HepG2 (cell line): ENCODE results near the gene CPEB3. TPM values are rescaled to one million over a fixed set of nuclear protein-coding genes. Genes with fewer than 3 reads are reported as not detected.

ENCODE experiments used
- ARID5B ChIP-seq: IDR thresholded peaks from 2 replicates; pipeline ENCODE4 v1.4.0; 2020; ENCODE audit warnings: mild to moderate bottlenecking, missing genetic modification reagents
- CREM ChIP-seq, 2 experiments: sonication (generic) in 1 of 2; formaldehyde crosslinking in 1 of 2; IDR thresholded peaks; 2 replicates each; pipeline versions ENCODE4 v1.4.0 to v1.6.1; 2016 to 2020; ENCODE audit warnings: antibody characterized with exemption in 1 of 2, mild to moderate bottlenecking in 1 of 2, missing genetic modification reagents in 1 of 2
- CSRNP2 ChIP-seq: sonication (generic); formaldehyde crosslinking; conservative IDR thresholded peaks from 2 replicates; pipeline ENCODE4 v1.8.0; 2022; ENCODE audit warnings: low read depth, missing genetic modification reagents
- ERF ChIP-seq: IDR thresholded peaks from 2 replicates; pipeline ENCODE4 v1.6.1; 2018; ENCODE audit warnings: missing biosample characterization, missing genetic modification reagents
- HMG20A ChIP-seq: IDR thresholded peaks from 2 replicates; pipeline ENCODE4 v1.6.1; 2016; ENCODE audit warnings: borderline replicate concordance
- HMG20B ChIP-seq: conservative IDR thresholded peaks from 2 replicates; pipeline ENCODE4 v1.6.1; 2016; ENCODE audit warnings: missing genetic modification reagents, missing compliant biosample characterization
- HOXA5 ChIP-seq: sonication (generic); formaldehyde crosslinking; IDR thresholded peaks from 2 replicates; pipeline ENCODE4 v1.4.0; 2020; ENCODE audit warnings: missing genetic modification reagents
- NCOA2 ChIP-seq: sonication (generic); formaldehyde crosslinking; IDR thresholded peaks from 2 replicates; pipeline ENCODE4 v1.8.0; 2022; ENCODE audit warnings: inconsistent platforms
- PAXIP1 ChIP-seq: sonication (generic); formaldehyde crosslinking; conservative IDR thresholded peaks from 2 replicates; pipeline ENCODE4 v1.4.0; 2020; ENCODE audit warnings: mild to moderate bottlenecking, missing genetic modification reagents, moderate library complexity
- POLR2AphosphoS2 ChIP-seq: IDR thresholded peaks from 2 replicates; pipeline ENCODE4 v1.6.1; 2011; ENCODE audit warnings: low read depth, low read length, improper control_type of control experiment
- RAD51 ChIP-seq: fragments of 450-650 bp; IDR thresholded peaks from 2 replicates; pipeline ENCODE4 v1.6.1; 2016; ENCODE audit warnings: borderline replicate concordance
- SAP130 ChIP-seq: IDR thresholded peaks from 2 replicates; pipeline ENCODE4 v1.6.1; 2016; ENCODE audit warnings: low read depth
- TCF7 ChIP-seq: sonication (generic); IDR thresholded peaks from 2 replicates; pipeline ENCODE4 v1.6.1; 2016; ENCODE audit warnings: antibody characterized with exemption, low read depth
- TOE1 ChIP-seq: sonication (generic); formaldehyde crosslinking; IDR thresholded peaks from 2 replicates; pipeline ENCODE4 v1.4.0; 2020; ENCODE audit warnings: mild to moderate bottlenecking, missing genetic modification reagents
- ZBTB20 ChIP-seq: sonication (generic); formaldehyde crosslinking; IDR thresholded peaks from 2 replicates; pipeline ENCODE4 v1.8.1; 2023; ENCODE audit warnings: missing genetic modification reagents, low read depth, mild to moderate bottlenecking, borderline replicate concordance
- ZKSCAN8 ChIP-seq: IDR thresholded peaks from 2 replicates; pipeline ENCODE4 v1.6.1; 2016; ENCODE audit warnings: borderline replicate concordance, missing genetic modification reagents, missing compliant biosample characterization
- ZNF121 ChIP-seq: sonication (generic); formaldehyde crosslinking; IDR thresholded peaks from 2 replicates; pipeline ENCODE4 v1.5.0; 2020; ENCODE audit warnings: mild to moderate bottlenecking, missing genetic modification reagents
- ZNF574 ChIP-seq: sonication (generic); formaldehyde crosslinking; IDR thresholded peaks from 2 replicates; pipeline ENCODE4 v1.4.0; 2020; ENCODE audit warnings: missing genetic modification reagents
- ZNF709 ChIP-seq: sonication (generic); formaldehyde crosslinking; IDR thresholded peaks from 2 replicates; pipeline ENCODE4 v1.5.0; 2020; ENCODE audit warnings: mild to moderate bottlenecking, missing genetic modification reagents
- polyA plus RNA-seq, 8 experiments: library from polyadenylated mRNA; depleted of rRNA in 3 of 8; stranded (reverse) in 7 of 8; unstranded in 1 of 8; fragments of >200 nt; fragmentation: Illumina TruSeq in 4 of 8; extraction: Trizol in 4 of 8; gene quantifications; 2 replicates each; pipeline versions ENCODE4 v1.2.1 to v1.2.3, GENCODE V29; 2011 to 2016; ENCODE audit warnings: low read depth in 4 of 8, missing spikeins in 1 of 8, mixed read lengths in 1 of 8; ENCODE audit not compliant: insufficient read depth in 1 of 8
- total RNA-seq, 5 experiments: library from RNA; depleted of rRNA; stranded (reverse); fragments of >200 nt; fragmentation: Illumina TruSeq; extraction: Trizol; gene quantifications; 2 replicates each; pipeline ENCODE4 v1.2.3, GENCODE V29; 2016; ENCODE audit warnings: low read depth in 1 of 5

The CPEB3 gene
- total and polyA plus RNA-seq, 2 of the 13 experiments (the other 11 are each of a cell fraction or from before 2014, with no cell fraction given): 0.66 to 0.70 TPM

GRCh38 chr10:92122941-92123450, 167.9 kb downstream of the CPEB3 start (continued):
- TF ChIP-seq PAXIP1 (CRISPR knock-in tag) (peak; percentile 90), TCF7 (peak; percentile 83), NCOA2 (CRISPR knock-in tag) (peak; percentile 88), HMG20B (CRISPR knock-in tag) (peak; percentile 66), RAD51 (no peak), ERF (CRISPR knock-in tag) (peak; percentile 49; the same call in 1 of the 2 replicates), ZNF709 (CRISPR knock-in tag) (no peak), ZNF121 (CRISPR knock-in tag) (0 out of 2 replicates have a peak, but pooled peaks have one; percentile 7), CREM (IDR thresholded peaks at IDR 0.05) (peak; percentile 85), CREM (CRISPR knock-in tag; IDR thresholded peaks at IDR 0.05) (no peak), TOE1 (CRISPR knock-in tag) (no peak), HMG20A (peak; percentile 83; the same call in 1 of the 2 replicates), SAP130 (CRISPR knock-in tag) (peak; percentile 58; the same call in 1 of the 2 replicates), CSRNP2 (CRISPR knock-in tag) (no peak), POLR2AphosphoS2 (no peak), ARID5B (CRISPR knock-in tag) (peak; percentile 97), ZKSCAN8 (CRISPR knock-in tag) (0 out of 2 replicates have a peak, but pooled peaks have one; percentile 41), ZBTB20 (CRISPR knock-in tag) (peak; percentile 91; the same call in 1 of the 2 replicates), ZNF574 (CRISPR knock-in tag) (peak; percentile 33; the same call in 1 of the 2 replicates), HOXA5 (CRISPR knock-in tag) (0 out of 2 replicates have a peak, but pooled peaks have one; percentile 30)
